Body of pancreas (tissue), 4 donors: ENCODE results near the gene NTRK2. TPM values are rescaled to one million over a fixed set of nuclear protein-coding genes. Genes with fewer than 3 reads are reported as not detected.

ENCODE experiments used
- ATAC-seq: fragments of 150-250 bp; one replicate; pipeline ENCODE4 v1.9.1; 2016
- DNase-seq, 4 donors: peaks; one replicate each; pipeline ENCODE4 v3.0.0-alpha.2; 2019
- H3K27ac ChIP-seq, 4 donors: fragments of 200-600 bp; sonication (generic); 1 replicate in 3 of 4; 2 replicates in 1 of 4; pipeline versions ENCODE4 v1.5.1 to v1.6.1; 2016 to 2019; ENCODE audit warnings: mild to moderate bottlenecking in 1 of 4, mixed read lengths in 1 of 4, moderate library complexity in 1 of 4
- H3K27me3 ChIP-seq, 2 donors: fragments of 200-600 bp; sonication (generic); one replicate each; pipeline ENCODE4 v1.6.0; 2016; ENCODE audit warnings: mild to moderate bottlenecking in 1 of 2
- H3K36me3 ChIP-seq, 2 donors: fragments of 200-600 bp; sonication (generic); replicated peaks in 1 of 2; 2 replicates each; pipeline ENCODE4 v1.5.1; 2016; ENCODE audit warnings: low read depth in 2 of 2; ENCODE audit not compliant: insufficient read depth in 1 of 2
- H3K4me1 ChIP-seq: fragments of 200-600 bp; sonication (generic); one replicate; pipeline ENCODE4 v1.6.0; 2016
- H3K4me3 ChIP-seq, 2 donors: fragments of 200-600 bp; sonication (generic); 1 replicate in 1 of 2; 2 replicates in 1 of 2; pipeline ENCODE4 v1.5.1; 2016 to 2019
- H3K9me3 ChIP-seq, 3 donors: fragments of 200-600 bp; sonication (generic); 1 replicate in 2 of 3; 2 replicates in 1 of 3; pipeline ENCODE4 v1.5.1; 2016
- POLR2A ChIP-seq, 3 donors: fragments of 450-650 bp; IDR thresholded peaks; one replicate each; pipeline ENCODE4 v1.6.1; 2016; ENCODE audit warnings: antibody characterized with exemption in 3 of 3, mild to moderate bottlenecking in 2 of 3
- WGBS, 2 donors: methylation state at CpG; one replicate each; pipeline ENCODE4 v1.1.5; 2017; 5-methylcytosine and 5-hydroxymethylcytosine counted together
- intact Hi-C: fragments of 100-400 bp; cut with DNase I; formaldehyde crosslinking; loops from one replicate; pipeline ENCODE4 v1.15.1; 2023
- total RNA-seq, 2 donors: library from RNA; depleted of rRNA; stranded (reverse); fragments of >200 nt; gene quantifications; one replicate each; pipeline ENCODE4 v1.1.0, GENCODE V29; 2016
- TF ChIP-seq, protein P1 (sequence below), 7 experiments: fragments of 450-650 bp in 4 of 7; fragments of 200-600 bp in 3 of 7; sonication (generic) in 3 of 7; IDR thresholded peaks; one replicate each; pipeline ENCODE4 v1.5.1; 2016 to 2019; ENCODE audit warnings: antibody characterized with exemption in 7 of 7

The NTRK2 gene
- total RNA-seq, 2 donors from 2014 or later = 20.5 to 37.9 TPM

- H3K4me3 ChIP-seq = no peak overlapping the region
- no peak overlapping the region for H3K27ac ChIP-seq
- H3K9me3 ChIP-seq = no peaks in the 10 kb centered on the region
- intact Hi-C loops = no loop called here
- WGBS, 2 donors = 59 to 83% methylated on average over 5 of the region's 5 CpGs
- no peaks in the 10 kb centered on the region for H3K36me3 ChIP-seq
- no peaks in the 10 kb centered on the region for H3K4me1 ChIP-seq
- DNase-seq (no peak), ATAC-seq (no peak)
- no peak for TF ChIP-seq POLR2A (IDR thresholded peaks at IDR 0.05)
- TF ChIP-seq, protein P1, sequence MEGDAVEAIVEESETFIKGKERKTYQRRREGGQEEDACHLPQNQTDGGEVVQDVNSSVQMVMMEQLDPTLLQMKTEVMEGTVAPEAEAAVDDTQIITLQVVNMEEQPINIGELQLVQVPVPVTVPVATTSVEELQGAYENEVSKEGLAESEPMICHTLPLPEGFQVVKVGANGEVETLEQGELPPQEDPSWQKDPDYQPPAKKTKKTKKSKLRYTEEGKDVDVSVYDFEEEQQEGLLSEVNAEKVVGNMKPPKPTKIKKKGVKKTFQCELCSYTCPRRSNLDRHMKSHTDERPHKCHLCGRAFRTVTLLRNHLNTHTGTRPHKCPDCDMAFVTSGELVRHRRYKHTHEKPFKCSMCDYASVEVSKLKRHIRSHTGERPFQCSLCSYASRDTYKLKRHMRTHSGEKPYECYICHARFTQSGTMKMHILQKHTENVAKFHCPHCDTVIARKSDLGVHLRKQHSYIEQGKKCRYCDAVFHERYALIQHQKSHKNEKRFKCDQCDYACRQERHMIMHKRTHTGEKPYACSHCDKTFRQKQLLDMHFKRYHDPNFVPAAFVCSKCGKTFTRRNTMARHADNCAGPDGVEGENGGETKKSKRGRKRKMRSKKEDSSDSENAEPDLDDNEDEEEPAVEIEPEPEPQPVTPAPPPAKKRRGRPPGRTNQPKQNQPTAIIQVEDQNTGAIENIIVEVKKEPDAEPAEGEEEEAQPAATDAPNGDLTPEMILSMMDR (IDR thresholded peaks at IDR 0.05) = no peak
- H3K27me3 ChIP-seq = no peaks in the 10 kb centered on the region
These were observed 289.8 kb downstream of the NTRK2 start for GRCh38 chr9:84959339-84959738.

DNA sequence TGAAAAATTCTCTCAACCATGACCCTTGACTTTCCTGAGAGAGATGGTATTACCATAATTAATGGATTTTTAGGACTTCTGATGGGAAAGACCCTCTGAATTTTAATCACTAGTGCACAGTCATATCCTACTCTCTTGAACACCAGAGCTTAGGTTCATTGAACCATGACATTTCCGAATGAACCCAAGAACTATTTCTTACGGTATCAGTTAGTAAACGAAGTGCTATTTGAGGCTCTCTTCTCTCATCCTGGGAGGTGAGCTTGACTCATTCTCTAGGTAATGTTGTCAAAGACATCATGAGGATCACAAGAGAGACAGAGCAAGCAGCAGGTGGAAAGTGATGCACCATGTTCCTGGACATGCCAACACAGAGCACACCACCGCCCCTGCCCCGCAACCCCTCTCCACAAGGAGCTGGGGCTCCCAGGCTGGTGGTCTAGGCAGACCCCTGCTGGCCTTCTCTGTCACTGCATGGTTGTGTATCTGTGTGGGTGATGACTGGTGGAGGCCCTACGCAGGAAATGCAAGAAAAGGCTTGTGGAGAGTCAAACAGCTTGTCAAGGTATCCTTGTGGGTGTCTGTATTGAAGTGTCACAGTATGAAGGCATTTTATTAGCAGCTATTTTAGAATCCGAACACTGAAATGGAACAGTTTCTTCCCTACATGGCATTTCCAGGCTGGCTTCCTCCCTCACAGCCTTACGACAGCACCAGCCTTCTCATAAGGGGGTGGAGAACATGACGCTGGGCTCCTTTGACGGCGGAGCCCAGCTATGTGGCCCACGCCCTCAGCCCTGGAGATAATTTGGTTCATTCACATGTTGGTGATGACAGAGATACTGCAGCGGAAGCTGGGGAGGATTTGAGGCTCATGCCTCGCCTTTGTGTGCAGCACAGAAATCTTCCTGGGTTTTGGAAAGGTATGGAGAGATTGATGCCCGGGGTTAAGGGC, 297.6 kb downstream of the NTRK2 start:
- no peak overlapping the region for H3K27ac ChIP-seq
- ATAC-seq = no peak

DNA sequence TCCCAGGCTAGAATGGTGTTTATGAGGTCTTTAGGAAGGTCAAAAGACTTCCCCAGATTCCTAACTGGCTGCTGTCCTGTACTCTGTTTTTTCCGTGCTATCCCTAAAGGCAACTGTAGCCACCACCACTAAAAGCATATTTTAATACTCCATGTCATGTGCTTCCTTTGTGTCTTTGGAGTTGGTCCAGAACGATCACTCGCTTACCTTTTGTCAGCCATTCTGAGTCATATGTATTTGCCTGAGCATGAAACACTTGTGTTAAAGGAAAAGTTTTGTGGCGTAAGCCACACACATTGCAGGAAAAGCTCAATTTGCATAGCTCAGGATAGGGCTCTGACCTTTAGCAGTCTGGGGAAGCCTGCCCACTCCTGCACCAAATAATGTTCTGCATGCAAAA, 299.6 kb downstream of the NTRK2 start:
- H3K27me3 ChIP-seq = no peaks in the 10 kb centered on the region
- no peaks in the 10 kb centered on the region for H3K9me3 ChIP-seq
- H3K36me3 ChIP-seq = no peaks in the 10 kb centered on the region
- intact Hi-C loops = no loop called here
- no peak overlapping the region for H3K27ac ChIP-seq
- no peak for ATAC-seq
- no peak for DNase-seq
- TF ChIP-seq, protein P1 (IDR thresholded peaks at IDR 0.05) = no peak
- TF ChIP-seq POLR2A (IDR thresholded peaks at IDR 0.05) = no peak
- 62 to 68% methylated on average over 4 of the region's 4 CpGs for WGBS, 2 donors
- H3K4me1 ChIP-seq = no peaks in the 10 kb centered on the region
- no peak overlapping the region for H3K4me3 ChIP-seq

More for the DNA sequence above, 297.6 kb downstream of the NTRK2 start:
- DNase-seq = no peak
- H3K36me3 ChIP-seq = no peaks in the 10 kb centered on the region
- 75 to 85% methylated on average over 15 of the region's 15 CpGs for WGBS, 2 donors
- no peaks in the 10 kb centered on the region for H3K9me3 ChIP-seq
- intact Hi-C loops = no loop called here
- H3K27me3 ChIP-seq = no peaks in the 10 kb centered on the region
- H3K4me1 ChIP-seq = no peaks in the 10 kb centered on the region
- TF ChIP-seq POLR2A (IDR thresholded peaks at IDR 0.05) = no peak
- TF ChIP-seq, protein P1 (IDR thresholded peaks at IDR 0.05) = no peak
- no peak overlapping the region for H3K4me3 ChIP-seq

DNA sequence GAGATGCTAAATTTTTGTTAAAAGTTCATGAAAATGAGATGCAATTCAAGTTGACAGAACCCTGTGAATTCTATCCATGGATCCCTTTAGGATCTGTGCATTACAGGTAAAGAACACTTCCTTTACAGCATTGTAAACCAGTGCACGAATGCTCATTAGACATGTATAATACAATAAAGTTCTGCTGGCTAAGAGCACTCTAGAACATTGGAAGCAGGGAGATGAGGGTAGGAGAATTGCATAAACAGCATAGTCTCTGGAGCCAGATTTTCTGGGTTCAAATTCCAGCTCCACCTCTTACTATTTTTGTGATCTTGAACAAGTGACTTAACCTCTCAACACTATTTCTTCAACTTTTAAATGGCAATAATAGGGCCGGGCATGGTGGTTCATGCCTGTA, 300.2 kb downstream of the NTRK2 start:
- Histone ChIP-seq H3K36me3 (no peaks in the 10 kb centered on the region), H3K4me1 (no peaks in the 10 kb centered on the region), H3K9me3 (no peaks in the 10 kb centered on the region), H3K27me3 (no peaks in the 10 kb centered on the region), H3K4me3 (no peak overlapping the region), H3K27ac (no peak overlapping the region)
- DNase-seq (no peak), ATAC-seq (no peak)
- intact Hi-C loops = no loop called here
- no peak for TF ChIP-seq POLR2A (IDR thresholded peaks at IDR 0.05)
- TF ChIP-seq, protein P1 (IDR thresholded peaks at IDR 0.05) = no peak
- WGBS, 2 donors = 73 to 80% methylated on average over 2 of the region's 2 CpGs
